Smooth muscle cell (in vitro differentiated cells): ENCODE results near the gene OR10H4. TPM values are rescaled to one million over a fixed set of nuclear protein-coding genes. Genes with fewer than 3 reads are reported as not detected.

Experiments
- DNase-seq: peaks from one replicate; lab custom pipeline; 2025; ENCODE audit not compliant: unreplicated experiment; lab: John Stamatoyannopoulos, UW
- H2AFZ ChIP-seq: fragments of 200-600 bp; sonication (generic); 2 replicates; pipeline ENCODE4 v1.6.0; 2016; ENCODE audit warnings: antibody characterized with exemption, low read depth, mild to moderate bottlenecking
- H3F3A ChIP-seq: fragments of 200-600 bp; sonication (generic); 2 replicates; pipeline ENCODE4 v1.6.0; 2017; ENCODE audit warnings: antibody characterized with exemption, low read depth
- H3K27ac ChIP-seq: fragments of 200-600 bp; sonication (generic); 2 replicates; pipeline ENCODE4 v1.5.1; 2016; ENCODE audit warnings: low read depth, mild to moderate bottlenecking
- H3K27me3 ChIP-seq: fragments of 200-600 bp; sonication (generic); 2 replicates; pipeline ENCODE4 v1.6.1; 2016; ENCODE audit warnings: low read depth, mild to moderate bottlenecking
- H3K36me3 ChIP-seq: fragments of 200-600 bp; sonication (generic); 2 replicates; pipeline ENCODE4 v1.5.1; 2016; ENCODE audit warnings: low read depth
- H3K4me1 ChIP-seq: fragments of 200-600 bp; sonication (generic); 2 replicates; pipeline ENCODE4 v1.5.1; 2016; ENCODE audit warnings: low read depth
- H3K4me2 ChIP-seq: fragments of 200-600 bp; sonication (generic); 2 replicates; pipeline ENCODE4 v1.6.0; 2016; ENCODE audit warnings: mild to moderate bottlenecking
- H3K4me3 ChIP-seq: fragments of 200-600 bp; sonication (generic); 2 replicates; pipeline ENCODE4 v1.5.1; 2016; ENCODE audit warnings: mild to moderate bottlenecking
- H3K79me2 ChIP-seq: fragments of 200-600 bp; sonication (generic); 2 replicates; pipeline ENCODE4 v1.6.0; 2016; ENCODE audit warnings: low read depth, mild to moderate bottlenecking
- H3K9ac ChIP-seq: fragments of 200-600 bp; sonication (generic); 2 replicates; pipeline ENCODE4 v1.6.0; 2016; ENCODE audit warnings: low read depth
- H3K9me3 ChIP-seq: fragments of 200-600 bp; sonication (generic); replicated peaks from 2 replicates; pipeline ENCODE4 v1.5.1; 2016; ENCODE audit warnings: low read depth
- H4K20me1 ChIP-seq: fragments of 200-600 bp; sonication (generic); 2 replicates; pipeline ENCODE4 v1.6.0; 2016; ENCODE audit warnings: low read depth
- CTCF ChIP-seq: fragments of 200-600 bp; sonication (generic); IDR thresholded peaks from 2 replicates; pipeline ENCODE4 v1.5.1; 2017; ENCODE audit warnings: borderline replicate concordance, mild to moderate bottlenecking, antibody characterized with exemption; ENCODE audit not compliant: insufficient read depth, poor library complexity, severe bottlenecking
- WGBS: methylation state at CpG from one replicate; pipeline ENCODE4 v1.1.7; 2016; ENCODE audit warnings: low lambda C conversion rate; 5-methylcytosine and 5-hydroxymethylcytosine counted together
- polyA plus RNA-seq: library from polyadenylated mRNA; unstranded; fragments of >200 nt; fragmentation: Nextera tagmentation; extraction: Ambion mirVana; gene quantifications from 2 replicates; pipeline ENCODE4 v1.2.1, GENCODE V29; 2016
- total RNA-seq: library from RNA; depleted of rRNA; stranded (reverse); fragments of >200 nt; gene quantifications from 2 replicates; pipeline ENCODE4 v1.2.3, GENCODE V29; 2014

OR10H4 gene
- total and polyA plus RNA-seq, 2 experiments from 2014 or later = not detected

GRCh38 chr19:15954820-15955219 is 6.0 kb downstream of the OR10H4 start:
- WGBS = 70% methylated on average over 6 of the region's 6 CpGs
- H3K27ac ChIP-seq = no peak overlapping the region
- DNase-seq = no peak
- no peaks in the 10 kb centered on the region for H3K27me3 ChIP-seq
- H3F3A ChIP-seq = no peaks in the 10 kb centered on the region
- H2AFZ ChIP-seq = no peak overlapping the region
- H3K4me3 ChIP-seq = no peak overlapping the region
- H3K79me2 ChIP-seq = no peaks in the 10 kb centered on the region
- no peak overlapping the region for H3K4me2 ChIP-seq
- H3K9me3 ChIP-seq = peaks cover 4% of the 10 kb centered on the region
- TF ChIP-seq CTCF = no peak
- no peaks in the 10 kb centered on the region for H3K4me1 ChIP-seq
- no peak overlapping the region for H3K9ac ChIP-seq
- no peaks in the 10 kb centered on the region for H3K36me3 ChIP-seq
- H4K20me1 ChIP-seq = no peaks in the 10 kb centered on the region

GRCh38 chr19:15962319-15962718 is 13.5 kb downstream of the OR10H4 start:
- no peak overlapping the region for H3K4me3 ChIP-seq
- H3K27ac ChIP-seq = no peak overlapping the region
- H2AFZ ChIP-seq = no peak overlapping the region
- no peak overlapping the region for H3K9ac ChIP-seq
- peaks cover 6% of the 10 kb centered on the region for H3K9me3 ChIP-seq
- H3K27me3 ChIP-seq = no peaks in the 10 kb centered on the region
- no peak for DNase-seq
- no peaks in the 10 kb centered on the region for H3K79me2 ChIP-seq
- H4K20me1 ChIP-seq = no peaks in the 10 kb centered on the region
- no peaks in the 10 kb centered on the region for H3K36me3 ChIP-seq
- H3K4me2 ChIP-seq = no peak overlapping the region
- no peak for TF ChIP-seq CTCF
- no peaks in the 10 kb centered on the region for H3K4me1 ChIP-seq
- H3F3A ChIP-seq = no peaks in the 10 kb centered on the region
- WGBS = 67% methylated on average over 6 of the region's 6 CpGs

- WGBS = 60% methylated on average over 2 of the region's 2 CpGs
- Histone ChIP-seq H3F3A (no peaks in the 10 kb centered on the region), H2AFZ (no peak overlapping the region)
Observed at GRCh38 chr19:15964231-15964630, 15.4 kb downstream of the OR10H4 start.

More at GRCh38 chr19:15964231-15964630, 15.4 kb downstream of the OR10H4 start:
- TF ChIP-seq CTCF = no peak
- H4K20me1 ChIP-seq = no peaks in the 10 kb centered on the region
- peaks cover 6% of the 10 kb centered on the region for H3K9me3 ChIP-seq
- H3K4me3 ChIP-seq = no peak overlapping the region
- no peaks in the 10 kb centered on the region for H3K36me3 ChIP-seq
- H3K79me2 ChIP-seq = no peaks in the 10 kb centered on the region
- no peak overlapping the region for H3K4me2 ChIP-seq
- DNase-seq = no peak
- H3K27ac ChIP-seq = no peak overlapping the region
- H3K27me3 ChIP-seq = no peaks in the 10 kb centered on the region
- no peak overlapping the region for H3K9ac ChIP-seq
- H3K4me1 ChIP-seq = no peaks in the 10 kb centered on the region
